Stimulated activated CD8-positive, alpha-beta memory T cell treated with anti-CD3 and anti-CD28 coated beads, Interleukin-4, amount 100 ng/mL, for 4 hours (primary cell): ENCODE data around the gene MEOX2.

Source experiments
- DNase-seq, 2 donors: peaks; one replicate each; pipeline ENCODE4 v3.0.0-alpha.2; 2020; ENCODE audit warnings: low read depth in 2 of 2, low spot score in 1 of 2

Gene MEOX2

DNA sequence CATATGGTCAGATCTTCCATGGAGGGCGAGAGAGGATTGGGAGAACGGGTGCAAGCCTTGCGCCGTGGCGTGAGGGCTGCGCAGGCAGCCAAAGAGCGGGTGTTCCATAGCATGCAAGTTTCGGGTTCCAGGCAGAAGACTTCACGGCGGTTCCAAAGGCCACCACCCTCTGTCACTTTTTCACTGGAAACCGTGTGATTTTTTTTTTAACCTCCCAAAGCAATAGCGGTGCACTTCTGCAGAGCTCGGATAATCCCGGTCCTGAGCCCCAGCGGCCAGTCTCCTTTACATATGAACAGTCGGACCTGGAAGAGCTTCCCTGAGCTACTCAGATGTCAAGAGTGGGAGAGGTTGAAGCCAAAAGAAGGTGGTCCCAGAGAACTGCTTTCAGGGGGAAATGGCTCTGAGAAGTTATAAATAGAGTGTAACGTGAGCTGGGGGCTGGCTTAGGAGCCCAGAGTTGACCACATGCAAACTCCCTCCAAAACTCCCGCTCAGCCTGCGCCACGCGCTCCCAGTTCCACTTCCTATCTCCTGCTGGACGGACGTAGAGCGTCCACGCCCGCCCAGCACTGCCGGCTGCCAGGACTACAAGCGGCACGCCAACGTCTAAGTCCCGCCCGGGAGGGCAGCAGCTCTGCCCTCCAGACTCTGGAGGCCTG is at the start of gene MEOX2:
Gene MEOX2, minus strand, starts transcription at position 389 of the 662 bp plus-strand sequence. Its CDS starts 281 bp downstream, at position 108.
- no peak for DNase-seq

DNA sequence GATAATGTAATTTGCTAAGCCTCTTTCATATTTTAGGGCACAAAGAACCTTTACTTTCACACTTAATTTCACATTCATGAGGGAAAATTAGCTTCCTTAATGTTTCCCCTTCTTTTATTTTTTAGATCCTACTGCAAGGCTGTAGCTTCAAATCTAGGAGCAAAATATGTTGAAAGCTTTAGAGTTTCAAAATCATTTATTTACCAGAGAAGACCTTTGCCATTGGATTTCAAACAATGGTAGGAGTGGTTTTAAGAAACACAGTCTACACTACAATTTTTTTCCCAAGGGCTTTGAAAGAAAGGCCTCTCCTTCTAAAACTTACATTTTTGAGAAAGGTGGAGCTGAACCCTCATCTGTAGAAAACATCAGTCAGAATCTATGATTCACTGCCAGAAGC is 43.3 kb upstream of the MEOX2 start:
- no peak for DNase-seq

DNA sequence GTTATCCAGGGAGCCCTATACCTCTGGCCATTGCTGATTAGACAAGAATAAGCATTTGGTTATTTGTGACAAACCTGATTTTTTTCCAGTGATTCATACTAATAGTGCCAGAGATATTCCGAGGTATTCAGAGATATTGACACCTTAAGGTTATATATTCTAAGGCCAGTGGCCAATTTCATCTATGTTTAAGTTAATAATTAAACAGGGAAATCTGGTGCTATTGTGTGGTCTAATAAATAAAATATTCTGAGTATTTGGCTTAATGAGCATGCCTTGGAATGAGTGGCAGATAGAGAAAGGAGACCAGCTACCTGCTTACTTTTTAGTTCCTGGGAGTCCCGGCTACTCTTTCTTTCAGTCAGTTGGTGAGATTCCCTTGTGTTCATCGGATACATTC is 38.6 kb upstream of the MEOX2 start:
- DNase-seq, result no peak

DNA sequence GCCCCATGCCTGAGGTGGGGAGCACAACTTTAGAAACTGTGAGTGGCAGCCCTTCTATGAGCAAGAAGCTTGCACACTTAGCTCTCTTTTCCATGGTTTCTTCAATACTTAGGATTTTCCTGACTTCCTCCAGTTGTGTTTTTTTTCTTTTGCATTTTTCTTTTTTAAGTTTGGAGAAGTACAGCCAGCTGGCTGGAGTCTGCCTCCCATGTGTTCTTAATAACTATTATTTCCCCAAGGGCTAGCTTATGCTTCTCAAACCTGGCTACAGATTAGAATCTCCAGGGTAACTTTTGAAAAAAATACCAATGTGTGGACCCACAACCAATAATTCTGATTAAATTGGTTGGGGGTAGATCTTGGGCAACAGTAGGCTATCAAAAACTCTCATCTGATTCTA is 37.4 kb upstream of the MEOX2 start:
- no peak for DNase-seq

DNA sequence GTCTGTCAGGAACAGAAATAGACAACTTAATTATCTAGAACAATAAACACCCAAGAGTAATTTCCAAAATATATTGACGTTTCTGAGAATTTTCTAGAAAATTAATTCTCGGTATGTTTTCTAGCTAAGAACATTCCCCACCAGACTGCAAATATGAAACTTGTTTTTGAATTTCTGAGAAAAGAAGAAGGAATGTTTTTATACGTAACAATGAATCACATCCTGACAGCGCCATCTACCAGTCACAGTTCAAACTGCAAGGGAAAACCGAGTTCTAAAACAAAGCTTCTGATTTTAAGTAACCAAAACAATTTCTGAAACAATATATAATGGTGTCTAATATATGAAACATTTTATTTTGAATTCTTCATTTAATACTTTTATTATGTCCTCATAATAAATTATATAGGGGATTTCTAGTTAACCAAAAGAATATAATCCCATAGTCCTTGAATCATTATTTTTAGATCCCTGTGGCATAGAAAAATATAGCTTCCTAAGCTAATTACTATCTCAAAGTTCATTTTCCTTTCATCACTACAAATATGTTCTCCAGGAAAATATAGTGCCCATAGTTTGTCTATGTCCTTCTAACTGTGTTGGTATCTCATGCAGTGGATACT is 34.5 kb upstream of the MEOX2 start:
- DNase-seq, result no peak

DNA sequence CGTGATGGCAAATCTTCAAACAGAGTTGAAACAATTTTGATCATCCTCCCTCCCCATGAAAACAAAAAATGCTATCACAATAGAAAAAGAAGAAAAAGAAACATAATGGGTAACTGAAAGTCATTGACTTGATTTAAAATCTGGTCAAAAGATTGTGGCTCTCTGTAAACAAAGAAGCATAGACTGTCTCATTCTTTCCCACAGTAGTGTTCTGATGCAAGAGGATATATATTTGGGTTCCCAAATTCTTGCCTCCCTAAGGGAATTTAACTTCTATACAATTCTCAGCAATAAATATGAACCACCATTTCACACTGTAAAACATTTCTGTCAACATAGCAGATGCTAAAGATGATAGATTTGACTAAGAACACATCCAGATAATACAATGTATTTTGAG is 32.8 kb upstream of the MEOX2 start:
- no peak for DNase-seq

DNA sequence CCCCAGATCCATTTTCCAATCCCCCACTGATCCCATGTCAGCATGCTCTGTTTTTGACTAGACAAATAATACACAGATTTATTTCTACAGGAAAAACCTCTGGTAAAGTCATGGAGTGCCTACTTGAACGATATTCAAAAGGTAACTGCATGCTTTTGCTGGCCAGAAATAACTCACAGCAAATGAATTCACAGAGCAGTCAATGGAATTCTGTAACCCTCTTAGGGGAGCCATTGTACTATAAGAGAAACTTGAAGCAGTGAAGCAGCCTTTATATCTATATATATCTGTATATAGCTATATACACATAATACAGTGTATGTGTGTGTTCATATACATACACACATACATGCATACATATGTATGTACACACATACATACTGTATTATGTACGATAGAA is 29.0 kb upstream of the MEOX2 start:
- no peak for DNase-seq

DNA sequence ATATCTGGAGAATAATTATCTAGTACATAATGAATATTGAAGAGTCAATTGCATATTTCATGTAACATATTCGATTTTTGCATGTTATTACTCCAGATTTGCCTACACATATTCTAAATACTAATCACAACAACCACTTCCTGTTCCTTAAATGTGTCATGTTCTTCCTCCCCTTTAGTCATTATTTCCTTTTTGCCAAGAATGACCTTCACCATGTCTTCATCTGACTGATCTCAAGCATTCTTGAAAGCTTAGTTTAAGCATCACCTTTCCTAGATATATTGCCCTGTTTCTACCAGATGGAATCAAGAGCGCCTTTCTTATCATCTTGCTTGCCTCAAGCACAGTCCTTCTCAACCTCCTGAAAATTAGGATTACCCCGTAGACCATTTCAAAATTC is 23.5 kb upstream of the MEOX2 start:
- no peak for DNase-seq

DNA sequence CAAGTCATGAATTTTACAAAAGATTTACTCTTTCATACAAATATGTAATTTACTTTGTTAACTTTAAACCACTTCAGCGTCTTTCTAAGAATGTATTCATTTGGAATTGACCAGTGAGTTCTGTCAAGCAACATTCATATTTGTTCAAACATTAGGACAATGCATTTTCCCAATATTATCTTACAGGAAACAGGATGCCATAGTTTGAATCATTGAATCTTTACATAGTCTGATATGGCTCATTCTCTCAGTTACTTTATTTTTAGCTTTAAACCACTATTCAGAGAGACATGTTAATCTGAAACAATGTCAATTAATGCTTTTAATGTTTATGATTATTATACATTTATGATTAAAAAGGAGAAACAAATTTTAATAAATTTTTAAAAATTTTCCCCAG is 21.1 kb upstream of the MEOX2 start:
- DNase-seq, result no peak

DNA sequence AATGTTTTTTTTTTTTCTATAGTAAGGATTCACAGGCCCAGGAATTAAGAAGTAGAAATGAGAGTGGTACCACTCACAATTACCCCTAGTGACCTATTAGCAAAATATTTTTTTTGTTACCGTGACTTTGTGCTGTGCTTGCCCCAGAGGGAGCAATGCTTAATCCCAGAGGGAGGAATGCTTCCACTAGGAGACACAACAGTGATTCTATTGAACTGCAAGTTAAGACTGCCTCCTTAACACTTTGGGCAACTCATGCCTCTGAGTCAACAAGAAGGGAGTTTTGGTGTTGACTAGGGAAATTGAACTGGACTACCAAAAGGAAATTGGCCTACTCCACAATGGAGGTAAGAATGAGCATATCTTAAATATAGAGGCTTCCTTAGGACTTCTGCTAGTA is 17.2 kb upstream of the MEOX2 start:
- DNase-seq, result no peak

DNA sequence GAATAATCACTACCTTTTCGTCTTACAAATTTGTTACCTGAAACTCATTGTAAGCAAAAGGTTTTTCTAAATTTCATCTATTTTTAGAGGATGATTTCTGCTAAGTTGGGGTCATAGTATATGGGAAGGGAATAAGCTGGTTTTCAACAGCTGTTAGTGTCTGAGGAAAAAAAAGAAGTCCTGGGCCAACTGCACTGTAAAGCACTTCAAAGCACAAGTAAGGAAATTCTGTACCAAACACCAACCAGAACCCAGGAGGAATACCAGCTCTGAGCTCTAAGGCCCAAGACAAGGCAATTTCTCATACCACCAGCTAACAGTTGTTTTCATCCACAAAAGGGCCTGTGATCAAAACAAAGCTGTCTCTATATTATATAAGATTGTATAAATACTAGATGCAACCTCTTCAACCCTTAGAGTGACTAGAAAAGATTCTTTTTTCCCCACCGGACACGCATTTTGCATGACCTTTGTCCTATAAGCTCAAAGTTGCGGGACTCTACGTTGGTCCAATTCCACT is 6.1 kb upstream of the MEOX2 start:
- no peak for DNase-seq

DNA sequence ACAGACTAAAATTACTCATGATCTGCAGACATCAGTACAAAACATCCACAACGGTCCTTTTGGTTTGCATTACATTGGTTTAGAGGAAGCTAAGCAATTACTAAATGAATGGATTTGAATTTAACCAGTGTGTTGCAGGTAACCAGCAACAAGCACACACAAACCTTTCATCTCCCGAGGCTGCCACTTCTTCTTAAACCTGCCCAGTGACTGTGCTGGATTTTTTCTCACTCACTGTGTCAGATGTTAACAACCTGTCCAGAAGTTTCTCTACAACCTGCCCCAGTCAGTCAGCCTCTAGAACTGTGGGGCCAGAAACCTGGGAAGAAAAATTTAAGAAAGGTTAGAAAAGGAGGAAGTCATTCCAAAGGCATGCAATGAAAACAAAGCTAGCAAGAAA is 2.4 kb upstream of the MEOX2 start:
- DNase-seq, result no peak

DNA sequence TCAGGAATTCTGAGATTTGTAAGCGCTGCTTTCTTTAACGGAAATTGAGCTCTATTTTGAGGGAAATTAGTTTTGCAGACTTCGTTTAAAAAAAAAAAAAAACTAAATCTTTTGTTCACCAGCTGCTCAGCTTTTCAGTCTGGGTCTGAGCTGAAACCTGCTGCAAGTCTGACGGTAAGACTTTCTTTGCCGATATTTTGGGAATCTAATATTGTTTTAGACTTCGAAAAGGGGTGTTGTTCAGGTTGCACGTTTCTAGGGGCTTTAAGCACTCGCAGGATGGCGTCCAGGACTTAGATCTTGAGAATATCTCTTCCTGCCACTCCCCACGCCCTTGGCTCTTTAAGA is 1.8 kb upstream of the MEOX2 start:
- no peak for DNase-seq

DNA sequence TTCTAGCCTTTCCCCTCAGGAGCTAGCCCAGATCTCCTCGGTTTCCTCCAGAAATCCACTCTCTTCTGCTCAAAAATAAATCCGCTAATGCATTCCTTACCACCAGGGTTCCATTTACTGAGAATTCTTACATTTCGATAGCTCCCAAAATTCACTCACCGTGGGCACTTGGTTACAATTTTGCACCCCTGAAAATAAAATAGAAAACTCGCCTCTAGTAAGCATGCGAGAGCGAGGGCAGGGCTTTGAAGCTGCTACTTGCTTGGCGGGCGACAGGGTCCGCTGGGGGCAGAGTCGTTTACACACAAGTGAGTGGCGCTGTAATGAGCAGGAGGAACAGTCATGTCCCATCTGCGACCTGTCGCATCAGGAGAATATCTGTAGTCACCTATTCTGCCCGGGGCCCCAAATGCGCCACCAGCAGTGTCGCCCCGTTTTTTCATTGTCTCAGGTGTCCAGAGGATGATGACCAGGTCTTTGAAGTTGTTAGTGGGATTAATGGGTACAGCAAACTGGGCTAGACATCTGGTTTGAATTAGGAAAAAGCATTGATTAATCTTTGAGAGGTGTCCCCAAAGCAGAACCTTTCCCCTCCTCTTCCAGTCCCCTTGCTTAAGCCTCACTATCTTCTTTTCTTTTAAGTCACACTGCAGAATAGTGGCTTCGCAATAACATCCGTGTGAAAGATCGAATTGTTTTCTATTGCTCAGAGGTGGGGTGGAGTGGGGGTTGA is 1.2 kb upstream of the MEOX2 start:
- no peak for DNase-seq

DNA sequence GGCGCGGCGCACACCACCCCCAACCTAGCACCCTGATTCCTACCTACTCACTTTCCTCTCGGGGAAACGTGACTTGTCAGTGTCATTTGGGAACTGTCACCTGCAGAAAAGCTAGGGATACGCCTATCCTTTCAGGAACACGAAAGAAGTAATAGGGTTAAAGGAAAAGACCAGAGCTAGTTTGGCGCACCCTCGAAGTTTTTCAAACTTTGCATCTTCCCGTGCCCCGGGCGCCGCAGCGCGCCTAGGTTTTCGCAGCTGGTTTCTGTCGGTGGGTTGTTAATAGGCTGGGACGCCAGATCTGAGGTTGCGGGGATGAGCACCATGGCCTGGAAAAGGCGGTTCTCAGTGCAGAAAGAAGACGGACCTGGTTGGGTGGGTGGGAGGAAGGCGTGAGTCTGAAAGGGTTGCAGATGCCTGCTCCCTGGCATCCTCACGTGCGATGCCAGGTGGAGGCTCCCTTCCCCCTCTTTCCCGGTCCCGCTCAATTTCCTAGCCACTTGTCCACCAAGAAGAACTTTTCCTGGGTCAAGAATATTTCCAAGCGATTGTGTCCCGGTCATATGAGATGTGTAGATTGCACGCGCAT is 568 bp upstream of the MEOX2 start:
- no peak for DNase-seq

DNA sequence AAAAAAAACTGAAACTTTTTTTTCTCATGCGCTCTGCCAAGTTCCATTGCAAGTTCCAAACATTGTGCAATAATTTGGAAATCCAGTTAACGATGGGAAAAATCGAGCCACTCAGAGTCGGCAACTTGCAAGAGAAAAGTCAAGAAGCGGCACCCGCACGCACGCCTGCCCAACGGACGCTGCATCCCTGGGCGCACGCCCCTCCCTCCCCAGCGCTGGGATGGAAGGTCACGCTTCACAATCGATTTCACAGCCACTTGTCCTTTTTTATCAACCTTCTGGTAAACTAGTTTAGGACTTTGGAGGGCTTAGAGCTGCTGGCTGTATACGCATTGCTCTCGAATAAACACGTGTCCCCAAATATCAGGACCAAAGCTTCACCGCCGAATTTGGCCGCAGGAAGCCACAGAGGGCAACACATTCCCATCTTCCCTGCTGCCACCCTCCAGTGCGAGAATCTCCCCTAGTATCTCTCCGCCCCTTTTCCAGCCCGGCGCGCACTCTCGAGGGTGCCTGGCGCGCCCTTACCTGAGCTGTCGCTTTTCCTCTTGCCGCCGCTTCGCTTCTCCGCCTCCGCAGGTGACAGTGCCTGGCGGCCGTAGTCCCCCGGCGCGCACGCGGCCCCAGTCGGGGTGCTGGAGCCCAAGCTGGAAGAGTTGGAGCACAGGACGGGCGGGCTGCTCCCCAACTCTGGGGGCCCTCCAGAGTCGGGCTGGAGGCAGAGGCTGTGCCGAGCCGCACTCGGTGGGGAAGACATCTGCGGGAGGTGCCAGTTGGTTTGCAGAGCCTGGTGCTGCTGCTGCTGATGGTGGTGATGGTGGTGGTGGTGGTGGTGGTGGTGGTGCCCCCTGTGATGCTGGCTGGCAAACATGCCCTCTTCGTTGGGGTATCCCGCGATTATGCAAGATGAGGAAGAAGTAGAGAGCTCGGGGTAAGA is 857 bp downstream of the MEOX2 start:
- DNase-seq, result no peak

DNA sequence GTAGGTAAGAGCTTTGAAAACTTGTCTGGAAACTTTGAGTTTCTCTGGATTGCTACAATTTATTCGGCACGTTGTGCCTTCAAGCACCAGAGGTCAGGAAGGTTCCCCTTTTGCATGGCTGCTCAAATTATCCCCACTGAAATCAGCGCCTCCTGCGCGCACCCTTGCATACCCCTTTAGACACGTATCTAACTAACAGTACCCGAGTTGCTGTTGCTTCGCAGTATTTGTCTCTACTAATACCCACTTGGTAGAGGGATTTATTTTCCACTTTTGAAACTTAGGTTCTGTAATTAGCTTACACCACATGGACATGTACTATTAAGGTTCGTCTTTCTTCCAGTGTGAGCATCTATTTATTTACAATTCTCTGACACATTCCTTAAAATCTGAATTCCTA is 1.6 kb downstream of the MEOX2 start:
- no peak for DNase-seq

DNA sequence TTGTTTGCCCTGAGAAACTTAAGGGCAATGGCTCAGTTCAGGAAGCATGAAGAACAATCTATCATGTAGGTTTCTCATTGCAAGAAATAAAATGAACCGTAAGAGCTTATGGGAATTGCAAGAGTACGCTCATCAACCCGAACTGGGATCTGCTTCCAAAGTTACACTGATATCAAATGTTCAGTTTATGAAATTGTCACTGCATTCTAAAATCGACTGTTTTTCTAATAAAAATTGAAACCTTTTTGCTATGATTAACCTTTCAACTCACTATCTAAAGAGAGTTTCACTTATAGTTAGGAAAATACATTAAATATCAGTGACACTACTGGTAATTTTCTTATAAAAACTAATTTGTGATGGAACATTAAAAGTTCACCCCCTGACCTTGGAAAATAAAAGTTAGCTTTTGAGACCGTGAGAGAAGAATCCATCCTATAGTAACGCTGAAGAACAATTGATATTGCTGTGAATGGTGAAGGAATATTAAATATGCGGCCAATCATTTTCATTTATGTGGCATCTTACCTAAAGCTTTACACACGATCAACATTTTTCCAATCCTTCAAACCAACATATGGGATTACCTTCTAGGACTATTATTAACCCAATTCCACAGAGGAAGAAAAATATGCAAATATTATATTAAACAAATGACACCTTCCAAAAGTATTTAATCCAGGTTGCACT is 2.2 kb downstream of the MEOX2 start:
- DNase-seq, result no peak

DNA sequence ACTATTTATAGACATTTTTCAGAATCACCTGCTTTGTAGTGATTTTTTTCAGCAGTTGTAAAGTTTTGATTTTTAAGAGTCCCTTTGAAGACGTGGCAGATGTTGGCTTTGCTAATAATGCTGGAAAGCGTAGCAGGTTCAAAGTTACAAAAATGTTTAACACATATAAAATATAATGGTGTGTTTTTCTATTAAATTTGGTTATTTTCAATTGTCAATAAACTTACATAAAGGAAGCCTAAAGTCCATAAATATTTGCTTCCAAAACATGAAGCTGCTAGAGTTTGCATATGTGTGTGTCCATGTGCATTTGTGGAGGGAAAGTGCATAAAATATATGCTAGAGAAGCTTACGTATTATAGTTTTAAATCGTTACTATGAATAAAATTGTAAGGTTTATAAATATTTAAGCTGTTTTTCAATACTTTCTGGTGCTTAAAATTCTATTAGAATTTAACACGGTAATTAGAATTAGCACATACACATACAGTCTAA is 3.7 kb downstream of the MEOX2 start:
- DNase-seq, result no peak

DNA sequence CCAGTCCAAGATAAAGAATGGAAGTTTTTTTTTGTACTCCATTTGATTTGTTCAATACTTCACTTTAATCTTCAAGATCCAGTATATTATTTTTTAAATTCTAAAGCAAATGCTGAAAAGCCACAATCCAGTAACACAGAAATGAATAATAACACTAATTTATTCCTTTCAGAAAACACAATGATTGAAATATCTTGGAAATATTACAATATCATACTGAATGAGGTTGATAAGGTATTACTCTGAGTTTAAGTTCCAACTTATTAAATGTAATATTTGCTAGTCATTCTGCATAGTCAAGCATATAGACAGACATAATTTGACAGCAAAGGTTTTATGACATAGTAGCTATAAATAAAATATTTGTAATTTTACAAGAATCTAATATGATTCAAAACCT is 4.4 kb downstream of the MEOX2 start:
- DNase-seq, result no peak
